Activated CD4-positive, alpha-beta T cell treated with anti-CD3 and anti-CD28 coated beads for 4 hours (primary cell): ENCODE results near the gene CD247.
"Not testable (repeated sequence)": the region's sequence is repeated elsewhere in the genome, so short reads cannot be mapped to it uniquely, and the experiment has no call there.

ENCODE experiments used
- DNase-seq, 2 donors: peaks; one replicate each; pipeline ENCODE4 v3.0.0-alpha.2; 2020

Gene CD247

GRCh38 chr1:167518331-167518700, at the start of gene CD247:
Gene CD247, minus strand, starts transcription at chr1:167518529. Its CDS starts 64 bp downstream, at chr1:167518465.
- peak; percentile 73 to 76 for DNase-seq

GRCh38 chr1:167567663-167568062, 49.3 kb upstream of the CD247 start:
- DNase-seq = no peak

- no peak for DNase-seq
These were observed 48.4 kb upstream of the CD247 start for GRCh38 chr1:167566766-167567165.

- no peak for DNase-seq
These were observed 47.6 kb upstream of the CD247 start for GRCh38 chr1:167565922-167566321.

GRCh38 chr1:167564612-167565270, 46.4 kb upstream of the CD247 start:
- no peak for DNase-seq

- no peak for DNase-seq
These were observed 45.4 kb upstream of the CD247 start for GRCh38 chr1:167563579-167564246.

- no peak for DNase-seq
These were observed 44.4 kb upstream of the CD247 start for GRCh38 chr1:167562702-167563101.

- DNase-seq = no peak
These were observed 43.4 kb upstream of the CD247 start for GRCh38 chr1:167561753-167562152.

GRCh38 chr1:167555971-167556714, 37.8 kb upstream of the CD247 start:
- DNase-seq = peak; percentile 63 to 82

- not testable (repeated sequence) for DNase-seq
These were observed 36.7 kb upstream of the CD247 start for GRCh38 chr1:167555072-167555471.

GRCh38 chr1:167554028-167554779, 35.9 kb upstream of the CD247 start:
- no peak for DNase-seq

GRCh38 chr1:167553136-167554027, 35.1 kb upstream of the CD247 start, which contains the start of gene CREG1:
Gene CREG1, minus strand, starts transcription at chr1:167553762.
- peak; percentile 84 to 85 for DNase-seq

- DNase-seq = no peak
These were observed 33.0 kb upstream of the CD247 start for GRCh38 chr1:167551362-167551761.

GRCh38 chr1:167548059-167548932, 30.0 kb upstream of the CD247 start:
- no peak for DNase-seq

GRCh38 chr1:167546935-167547334, 28.6 kb upstream of the CD247 start:
- DNase-seq = no peak

GRCh38 chr1:167545349-167545748, 27.0 kb upstream of the CD247 start:
- DNase-seq = no peak

GRCh38 chr1:167544447-167545093, 26.2 kb upstream of the CD247 start:
- DNase-seq = no peak

GRCh38 chr1:167543199-167543990, 25.1 kb upstream of the CD247 start:
- no peak for DNase-seq
